ENCODE measurements around the gene COA7. TPM values are rescaled to one million over a fixed set of nuclear protein-coding genes. Genes with fewer than 3 reads are reported as not detected.

The COA7 gene
- total and polyA plus RNA-seq, 2 of the 4 experiments (the other 2 are of a cell fraction): 9.3 to 20.3 TPM

GRCh38 chr1:52741259-52741658 lies 43.1 kb upstream of the COA7 start:
- TF ChIP-seq SMC3 (IDR thresholded peaks at IDR 0.05; ENCODE audit: low read depth, low read length): no peak
- peaks cover 31% of the 10 kb centered on the region for H4K20me1 ChIP-seq (ENCODE audit: insufficient read depth, low read length)
- no peak overlapping the region for H2AK5ac ChIP-seq (ENCODE audit: low read depth, low read length)
- H2BK15ac ChIP-seq (ENCODE audit: low read depth, low read length): no peak overlapping the region
- H3K14ac ChIP-seq (replicated peaks; ENCODE audit: low read depth, low read length): no peak overlapping the region
- H2BK20ac ChIP-seq (ENCODE audit: low read depth, low read length): no peak overlapping the region
- H3K4me1 ChIP-seq (ENCODE audit: control insufficient read depth, insufficient read depth, low read length): peaks cover 2% of the 10 kb centered on the region; the same call in 1 of the 2 replicates
- no peak overlapping the region for H3K4ac ChIP-seq (ENCODE audit: low read depth, low read length)
- H4K5ac ChIP-seq (ENCODE audit: low read depth, low read length): no peak overlapping the region
- no peak overlapping the region for H3K4me3 ChIP-seq (ENCODE audit: insufficient read depth, low read depth, low read length)
- DNase-seq: no peak
- ChIA-PET POLR2A (ENCODE audit: unreplicated experiment) (no interaction called here), CTCF (no interaction called here)
- in situ Hi-C loops (cut with MboI; ENCODE audit: low sequenced_read_pairs) (no loop called here), intact Hi-C loops (cut with micrococcal nuclease) (no loop called here), dilution Hi-C loops (cut with HindIII; ENCODE audit: low sequenced_read_pairs, unreplicated experiment) (no loop called here)
- no peaks in the 10 kb centered on the region for H3K27me3 ChIP-seq (ENCODE audit: control insufficient read depth, insufficient read depth, low read length)
- no peaks in the 10 kb centered on the region for H3K9me3 ChIP-seq (ENCODE audit: control insufficient read depth, insufficient read depth, low read length)
- H3K36me3 ChIP-seq (ENCODE audit: control insufficient read depth, insufficient read depth, low read length): no peaks in the 10 kb centered on the region; the same call in 1 of the 2 replicates
- H3K27ac ChIP-seq (ENCODE audit: insufficient read depth, low read length): no peak overlapping the region
- H3K56ac ChIP-seq (ENCODE audit: extremely low read depth, insufficient read depth, low read length): no peak overlapping the region
- H3K9ac ChIP-seq (ENCODE audit: low read depth, low read length): no peak overlapping the region
- no peak overlapping the region for H2AFZ ChIP-seq (replicated peaks; ENCODE audit: low read length, poor library complexity)
- H2AK9ac ChIP-seq (replicated peaks; ENCODE audit: low read depth, low read length, poor library complexity): no peak overlapping the region
- no peak for ATAC-seq (ENCODE audit: low read depth)
- 0 out of 2 replicates have a peak, but pooled peaks cover 2% of the 10 kb centered on the region for H3K9me1 ChIP-seq (ENCODE audit: insufficient read depth, low read length)
- peaks cover 14 to 62% of the 10 kb centered on the region in 2 experiments for H3K79me1 ChIP-seq (ENCODE audit: low read depth in 1 of 2, low read length in 2 of 2)
- no peak overlapping the region for H3K18ac ChIP-seq (ENCODE audit: low read depth, low read length)
- no peak overlapping the region for H3K23ac ChIP-seq (ENCODE audit: low read depth, low read length)
- H4K91ac ChIP-seq (ENCODE audit: insufficient read depth, low read depth, low read length): no peak overlapping the region
- H3K4me2 ChIP-seq (ENCODE audit: low read depth, low read length): no peak overlapping the region
- WGBS, 2 experiments (ENCODE audit: extremely low coverage in 2 of 2, insufficient read length in 1 of 2): no CpG with 5 or more reads among the region's 3 CpGs
- H2BK5ac ChIP-seq (ENCODE audit: low read depth, low read length, poor library complexity, severe bottlenecking): no peak overlapping the region
- BruUV-seq (replicated peaks): no TSS peak
- no peak overlapping the region for H4K8ac ChIP-seq (ENCODE audit: low read depth in 2 of 2, low read length in 2 of 2)
- H2BK120ac ChIP-seq (ENCODE audit: low read depth, low read length): no peak overlapping the region
